NCI-H1930 (cell line): Measurements from ENCODE around the gene HMBS.
"Not testable (repeated sequence)": the region's sequence is repeated elsewhere in the genome, so short reads cannot be mapped to it uniquely, and the experiment has no call there.

ENCODE experiments used
- DNase-seq, 2 experiments: peaks; one replicate each; lab custom pipeline; 2025; lab: John Stamatoyannopoulos, UW

The HMBS gene

GRCh38 chr11:119100994-119101758, 16.5 kb downstream of the HMBS start:
- no peak for DNase-seq

GRCh38 chr11:119101759-119102423, 17.2 kb downstream of the HMBS start, which contains the start of gene DPAGT1:
Gene DPAGT1, minus strand, starts transcription at chr11:119101853. Its CDS starts 198 bp downstream, at chr11:119101655.
- DNase-seq, result peak; percentile 88 to 89

GRCh38 chr11:119103161-119103664, 18.5 kb downstream of the HMBS start:
- DNase-seq, result not testable (repeated sequence)

GRCh38 chr11:119103793-119104192, 19.1 kb downstream of the HMBS start:
- peak; percentile 65 to 75 for DNase-seq

GRCh38 chr11:119106564-119107537, 22.2 kb downstream of the HMBS start, which contains the start of gene C2CD2L:
Gene C2CD2L, plus strand, starts transcription at chr11:119107344. Its CDS starts 398 bp downstream, at chr11:119107742.
- DNase-seq, result peak; percentile 68 to 76

- DNase-seq, result no peak
Observed at GRCh38 chr11:119107538-119108145, 23.0 kb downstream of the HMBS start.

GRCh38 chr11:119108146-119108856, 23.6 kb downstream of the HMBS start:
- DNase-seq, result no peak

- DNase-seq, result no peak
Observed at GRCh38 chr11:119108857-119109221, 24.2 kb downstream of the HMBS start.

GRCh38 chr11:119109843-119110242, 25.2 kb downstream of the HMBS start:
- no peak for DNase-seq

- DNase-seq, result no peak
Observed at GRCh38 chr11:119110439-119110838, 25.8 kb downstream of the HMBS start.

GRCh38 chr11:119111361-119111925, 26.8 kb downstream of the HMBS start:
- no peak for DNase-seq

- DNase-seq, result no peak
Observed at GRCh38 chr11:119112314-119113020, 27.8 kb downstream of the HMBS start.

- DNase-seq, result no peak
Observed at GRCh38 chr11:119113716-119114115, 29.0 kb downstream of the HMBS start.

- no peak for DNase-seq
Observed at GRCh38 chr11:119114351-119114750, 29.7 kb downstream of the HMBS start.

GRCh38 chr11:119115484-119116234, 31.0 kb downstream of the HMBS start:
- no peak for DNase-seq

GRCh38 chr11:119116235-119116594, 31.5 kb downstream of the HMBS start:
- no peak for DNase-seq

GRCh38 chr11:119116601-119117000, 31.9 kb downstream of the HMBS start:
- no peak for DNase-seq

GRCh38 chr11:119117004-119117706, 32.5 kb downstream of the HMBS start:
- DNase-seq, result no peak
